Activated CD4-positive, alpha-beta T cell treated with anti-CD3 and anti-CD28 coated beads, Interleukin-2, amount 50 U/mL, for 48 hours (primary cell): Measurements from ENCODE around the gene ACMSD.

ENCODE experiments used
- DNase-seq, 2 experiments: peaks; one replicate each; pipeline ENCODE4 v3.0.0-alpha.2; 2020

The ACMSD gene

DNA sequence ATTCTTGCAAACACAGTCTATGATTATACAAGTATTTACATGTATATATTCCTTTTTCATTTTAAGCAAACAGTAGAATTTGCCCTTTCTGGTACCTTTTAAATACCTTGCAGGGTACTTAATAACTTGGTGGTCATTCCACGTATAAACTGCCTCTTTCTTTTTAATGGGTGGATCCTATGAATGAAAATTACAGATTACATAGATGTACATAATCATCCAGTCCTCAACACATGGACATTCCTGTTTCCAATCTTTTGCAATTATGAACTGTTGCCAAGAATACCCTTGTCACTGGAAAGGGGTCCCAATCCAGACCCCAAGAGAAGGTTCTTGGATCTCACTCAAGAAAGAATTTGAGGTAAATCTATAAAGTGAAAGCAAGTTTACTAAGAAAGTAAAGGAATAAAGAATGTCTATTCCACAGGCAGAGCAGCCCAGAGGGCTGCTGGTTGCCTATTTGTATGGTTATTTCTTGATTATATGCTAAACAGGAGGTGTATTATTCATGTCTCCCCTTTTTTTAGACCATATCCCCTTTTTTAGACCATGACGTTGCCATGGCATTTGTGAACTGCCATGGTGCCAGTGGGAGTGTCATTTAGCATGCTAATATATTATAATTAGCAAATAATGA, 72.5 kb downstream of the ACMSD start:
- DNase-seq: no peak

DNA sequence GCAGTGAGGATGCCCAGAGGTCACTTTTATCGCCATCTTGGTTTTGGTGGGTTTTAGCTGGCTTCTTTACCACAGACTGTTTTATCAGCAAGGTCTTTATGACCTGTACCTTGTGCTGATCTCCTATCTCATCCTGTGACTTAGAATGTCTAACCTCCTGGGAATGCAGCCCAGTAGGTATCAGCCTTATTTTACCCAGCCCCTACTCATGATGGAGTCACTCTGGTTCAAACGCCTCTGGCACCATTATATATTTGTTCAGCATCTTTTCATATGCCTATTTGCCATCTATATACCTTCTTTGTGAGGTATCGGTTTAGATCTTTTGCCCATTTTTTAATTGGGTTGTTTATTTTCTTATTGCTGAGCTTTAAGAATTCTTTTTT, 73.0 kb downstream of the ACMSD start:
- DNase-seq: no peak

DNA sequence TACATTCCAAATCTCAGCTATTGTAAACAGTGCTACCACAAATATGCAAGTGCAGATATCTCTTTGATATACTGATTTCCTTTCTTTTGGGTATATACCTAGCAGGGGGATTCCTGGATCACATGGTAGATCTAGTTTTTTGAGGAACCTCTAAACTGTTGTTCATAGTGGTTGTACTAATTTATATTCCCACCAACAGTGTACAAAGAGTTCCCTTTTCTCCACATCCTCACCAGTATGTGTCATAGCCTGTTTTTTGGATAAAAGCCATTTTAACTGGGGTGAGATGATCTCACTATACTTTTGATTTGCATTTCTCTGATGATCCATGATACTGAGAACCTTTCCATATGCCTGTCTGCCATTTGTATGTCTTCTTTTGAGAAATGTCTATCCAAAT, 73.9 kb downstream of the ACMSD start:
- DNase-seq: no peak

DNA sequence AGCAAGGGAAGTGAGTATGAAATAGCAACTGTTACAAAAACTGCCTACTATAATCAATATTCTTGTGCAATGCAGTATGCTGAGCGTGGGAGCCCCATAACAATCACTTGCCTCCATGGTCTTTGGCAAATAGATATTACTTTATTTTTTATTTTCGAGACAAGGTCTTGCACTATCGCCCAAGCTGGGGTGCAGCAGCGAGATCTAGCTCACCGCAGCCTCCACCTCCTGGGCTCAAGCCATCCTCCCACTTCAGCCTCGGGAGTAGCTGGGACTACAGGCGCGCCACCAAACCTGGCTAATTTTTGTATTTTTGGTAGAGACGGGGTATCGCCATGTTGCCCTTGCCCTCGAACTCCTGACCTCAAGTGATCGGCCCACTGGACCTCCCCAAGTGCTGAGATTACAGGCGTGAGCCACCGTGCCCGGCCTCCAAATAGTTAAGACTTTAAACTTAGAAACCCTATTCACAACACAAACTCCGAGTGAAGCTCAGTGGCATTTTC, 79.0 kb downstream of the ACMSD start:
- peak; percentile 9 to 20 for DNase-seq

DNA sequence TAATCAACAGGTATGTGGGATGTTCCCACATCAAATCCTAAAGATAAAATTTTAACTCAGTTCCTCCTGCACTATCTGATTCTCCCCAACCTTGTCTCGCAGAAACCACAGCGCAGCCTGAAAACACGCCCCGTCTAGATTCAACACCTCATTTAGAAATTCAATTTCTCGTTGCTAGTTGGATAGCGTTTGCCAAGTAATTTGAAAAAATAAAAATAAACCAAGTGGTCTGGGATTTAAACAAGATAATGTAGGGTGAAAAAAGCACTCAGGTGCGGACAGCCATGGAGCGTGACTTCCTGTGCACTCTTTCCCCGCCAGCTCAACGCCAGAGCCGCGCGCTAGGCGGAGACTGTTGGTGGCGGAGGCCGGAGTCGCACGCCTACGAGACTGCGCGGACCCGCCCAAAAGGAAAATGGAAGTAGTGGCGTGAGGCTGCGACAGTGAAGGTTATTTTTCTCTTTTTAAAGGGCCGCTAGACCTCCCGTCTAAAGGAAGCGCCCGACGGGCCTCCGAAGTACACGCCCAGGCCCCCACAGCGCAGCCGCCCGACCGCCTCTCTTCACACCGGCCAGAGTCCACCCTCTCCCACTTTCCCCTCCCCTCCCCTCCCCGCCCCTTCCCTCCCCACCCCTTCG, 79.6 kb downstream of the ACMSD start:
- peak; percentile 84 to 88 for DNase-seq

DNA sequence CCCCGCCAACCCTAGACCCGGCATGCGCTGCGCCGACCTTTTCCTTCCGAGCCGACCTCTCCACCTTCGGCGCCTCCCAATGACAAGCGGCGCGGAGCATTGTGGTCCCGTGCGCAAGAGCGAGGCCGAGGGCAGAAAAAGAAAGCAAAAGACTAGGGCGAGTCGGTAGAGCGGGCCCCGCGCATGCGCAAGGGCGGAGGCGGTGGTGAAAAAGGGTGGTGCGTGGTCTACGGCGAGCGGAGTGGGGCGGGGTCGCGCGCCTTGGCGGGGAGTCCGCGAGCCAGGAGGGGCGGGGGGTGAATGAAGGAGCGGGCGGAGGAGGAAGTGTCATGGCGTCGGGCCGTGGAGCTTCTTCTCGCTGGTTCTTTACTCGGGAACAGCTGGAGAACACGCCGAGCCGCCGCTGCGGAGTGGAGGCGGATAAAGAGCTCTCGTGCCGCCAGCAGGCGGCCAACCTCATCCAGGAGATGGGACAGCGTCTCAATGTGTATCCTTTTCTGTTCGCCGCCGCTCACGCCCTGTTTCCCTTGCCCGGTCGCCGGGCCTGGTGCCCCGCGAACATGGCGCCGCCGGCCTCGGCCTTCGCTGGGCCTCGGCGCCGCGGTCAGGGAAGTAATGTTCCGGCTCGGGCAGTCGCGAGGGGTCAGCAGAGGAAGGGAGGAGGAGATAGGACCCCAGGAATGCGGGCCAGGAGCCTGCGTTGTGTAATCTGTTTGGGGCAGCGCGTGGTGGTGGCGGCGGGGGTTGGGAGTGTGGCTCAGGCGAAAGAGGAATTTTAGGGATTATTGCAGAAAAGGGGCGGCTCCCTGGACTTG, 80.3 kb downstream of the ACMSD start, which contains the start of gene CCNT2:
CCNT2 (plus strand) TSS at position 297 of the 815 bp plus-strand sequence; CDS start at position 330, 33 bp downstream.
- peak; percentile 99 for DNase-seq

DNA sequence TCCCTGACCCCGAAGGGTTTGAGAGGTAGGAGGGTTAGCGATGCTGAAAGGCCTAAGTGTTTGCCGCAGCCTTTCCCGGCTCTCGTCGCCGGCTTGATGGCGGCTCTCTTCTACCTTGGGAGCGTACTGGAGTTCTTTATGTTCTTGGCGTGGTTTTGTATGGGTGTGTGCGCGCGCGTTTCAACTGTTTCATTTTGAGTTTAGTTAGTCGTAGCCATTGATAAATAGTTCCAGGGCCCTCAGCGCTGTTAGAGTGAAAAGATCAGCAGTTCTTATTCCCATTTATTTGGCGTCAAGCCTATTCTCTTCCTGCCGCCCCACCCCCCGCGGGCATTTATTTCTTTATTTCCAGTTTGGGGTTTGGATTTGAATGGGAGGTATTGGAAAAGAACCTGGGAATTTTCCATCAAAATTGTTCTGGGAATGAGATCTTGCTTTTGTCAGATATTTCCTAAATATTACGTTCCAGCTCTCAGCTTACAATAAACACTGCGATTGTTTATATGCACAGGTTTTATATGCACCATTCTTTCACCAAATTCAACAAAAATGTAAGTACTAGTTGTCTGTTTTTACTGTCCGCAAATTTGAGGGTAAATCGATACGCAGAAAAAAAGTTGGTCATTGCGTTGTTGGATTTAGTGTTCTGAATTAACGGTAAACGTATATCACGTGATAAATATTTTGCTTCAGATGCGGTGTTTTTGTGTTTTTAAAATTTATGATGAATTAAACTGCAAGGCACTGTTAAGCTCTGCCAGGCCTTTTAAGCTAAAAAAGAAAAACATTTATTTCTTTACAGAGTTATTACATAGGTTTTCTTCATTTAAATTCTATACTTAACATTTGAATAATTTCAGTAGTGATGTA, 81.2 kb downstream of the ACMSD start:
- DNase-seq: peak; percentile 53 to 60

DNA sequence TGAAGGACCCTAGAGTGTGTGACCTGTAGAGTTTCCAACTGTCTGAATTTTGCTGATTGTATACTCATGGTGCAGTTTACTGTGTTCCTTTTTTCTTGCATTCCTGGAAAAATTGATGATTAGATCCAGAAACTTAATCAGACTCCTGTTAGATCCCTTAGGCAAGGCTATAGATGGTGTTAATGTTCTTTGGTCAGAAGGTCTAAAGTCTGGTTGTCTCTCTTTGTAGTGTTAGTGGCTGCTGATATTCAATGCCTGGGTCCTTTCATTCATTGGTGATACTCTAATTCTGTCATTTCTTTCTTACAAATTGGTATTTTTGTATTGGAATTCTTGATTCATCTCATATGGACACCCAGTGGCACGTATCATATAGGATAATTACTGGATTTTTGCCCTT, 86.5 kb downstream of the ACMSD start:
- no peak for DNase-seq

DNA sequence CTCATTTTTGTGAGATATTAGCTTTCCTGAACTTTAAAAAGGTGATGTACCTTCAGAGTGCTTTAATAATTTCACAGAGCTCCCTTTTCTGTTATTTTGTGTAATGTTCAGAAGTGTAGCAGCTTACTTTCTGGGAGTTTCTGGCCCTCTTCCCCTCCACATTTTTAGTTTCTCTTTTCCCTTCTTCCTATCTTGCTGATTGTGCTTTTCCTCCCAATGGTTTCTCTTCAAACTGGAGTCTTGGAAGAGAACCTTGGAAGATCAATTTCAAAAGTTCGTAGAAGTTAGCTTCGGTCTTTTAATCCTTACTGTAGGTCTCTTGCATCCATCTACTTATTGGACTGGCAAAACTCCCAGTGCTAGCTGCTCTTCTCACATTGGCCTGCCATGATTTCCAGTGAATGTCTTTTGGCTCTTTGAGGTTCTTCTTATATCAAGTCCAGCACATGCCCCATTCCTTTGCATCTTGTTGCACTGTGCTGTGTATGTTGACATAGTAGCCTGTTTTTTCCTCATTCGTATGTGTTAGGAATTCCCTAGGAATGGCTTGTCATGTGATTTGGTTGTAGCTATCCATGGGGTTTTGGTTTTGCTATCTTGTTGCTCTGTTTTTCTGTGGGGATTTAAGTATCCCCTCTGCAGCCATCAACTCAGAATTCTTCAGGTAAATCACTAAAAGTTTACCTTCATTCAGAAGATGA, 88.0 kb downstream of the ACMSD start:
- DNase-seq: no peak

DNA sequence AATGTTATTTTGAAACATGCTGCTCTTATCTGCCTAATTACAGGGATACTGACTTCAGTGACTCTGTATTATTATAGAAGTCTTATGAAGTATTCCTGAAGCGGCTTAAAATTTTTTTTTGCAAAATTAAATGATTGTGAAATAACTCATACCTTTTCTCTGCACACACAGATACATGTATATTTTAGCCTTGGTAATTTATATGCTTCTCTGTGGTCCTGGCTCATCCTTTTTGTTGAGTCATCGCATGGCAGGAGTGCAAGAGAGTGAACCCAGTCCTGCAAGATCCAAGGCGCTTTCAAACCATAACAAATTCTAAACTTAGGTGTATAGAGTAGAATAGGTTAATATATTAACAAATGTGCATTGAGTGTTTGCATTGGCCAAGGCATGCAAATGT, 88.8 kb downstream of the ACMSD start:
- DNase-seq: no peak

DNA sequence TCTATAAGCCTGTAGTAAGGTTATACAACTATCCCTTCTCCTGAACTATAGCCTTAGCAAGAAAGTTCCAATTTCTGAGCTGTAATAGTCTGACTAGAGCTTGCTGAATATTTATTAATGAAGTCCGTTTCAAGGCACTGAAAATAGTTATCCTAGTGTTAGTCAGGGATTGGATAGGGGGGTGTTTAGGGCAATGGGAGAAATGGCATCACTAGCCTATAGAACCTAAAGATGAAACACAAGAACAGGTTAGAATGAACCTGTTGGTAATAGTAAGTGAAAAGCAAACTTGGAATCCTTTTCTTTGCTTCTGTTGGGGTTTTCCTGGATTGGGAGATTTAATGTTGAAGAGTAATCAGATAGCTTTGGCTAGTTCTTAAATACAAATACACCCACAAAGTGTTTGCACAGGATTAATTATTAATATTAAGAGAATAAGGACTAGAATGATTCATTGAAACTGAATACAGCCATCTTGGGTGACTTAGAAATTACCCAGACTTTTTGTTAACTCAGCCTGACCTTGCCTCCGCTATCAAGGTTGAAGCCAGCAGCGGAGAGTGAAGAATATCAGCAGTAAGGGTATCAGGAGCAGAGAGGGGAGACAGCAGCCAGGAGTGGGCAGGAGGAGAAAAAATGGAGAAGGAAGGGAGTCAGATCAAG, 94.6 kb downstream of the ACMSD start:
- DNase-seq: no peak

DNA sequence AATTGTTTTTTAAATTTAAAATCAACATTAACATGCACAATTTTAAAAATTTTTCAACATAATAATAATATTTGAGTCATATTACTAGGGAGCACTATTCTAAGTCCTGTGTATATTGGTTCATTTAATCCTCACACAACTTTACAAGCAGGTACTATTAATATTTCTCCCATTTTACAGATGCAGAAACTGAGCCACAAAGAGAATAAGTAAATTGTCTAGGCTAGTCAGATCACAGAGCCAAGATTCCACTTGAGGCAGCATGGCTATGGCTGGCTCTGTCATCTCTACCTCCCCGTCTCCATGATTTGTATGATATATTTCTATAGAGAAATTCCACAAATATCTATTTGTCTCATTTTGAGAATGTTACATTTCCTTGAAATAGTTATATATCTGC, 95.3 kb downstream of the ACMSD start:
- no peak for DNase-seq

DNA sequence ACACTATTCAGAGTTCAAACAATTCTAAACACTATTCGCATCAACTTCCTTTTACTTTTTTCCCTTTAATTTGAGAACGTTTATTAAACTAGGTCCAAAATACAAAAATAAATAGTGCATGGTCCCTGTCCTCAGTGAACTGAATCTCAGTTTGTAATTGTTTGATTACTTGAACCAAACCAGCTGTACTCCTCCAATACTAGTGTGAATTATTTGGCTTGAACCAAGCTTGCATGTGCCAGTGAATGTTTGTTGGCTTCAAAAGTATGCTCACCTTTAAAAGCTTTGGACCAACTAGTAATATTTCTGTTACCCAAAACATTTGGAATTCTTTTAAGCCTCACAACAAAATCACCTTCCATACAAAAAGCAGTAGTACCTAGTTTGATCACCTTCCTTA, 95.7 kb downstream of the ACMSD start:
- DNase-seq: no peak

DNA sequence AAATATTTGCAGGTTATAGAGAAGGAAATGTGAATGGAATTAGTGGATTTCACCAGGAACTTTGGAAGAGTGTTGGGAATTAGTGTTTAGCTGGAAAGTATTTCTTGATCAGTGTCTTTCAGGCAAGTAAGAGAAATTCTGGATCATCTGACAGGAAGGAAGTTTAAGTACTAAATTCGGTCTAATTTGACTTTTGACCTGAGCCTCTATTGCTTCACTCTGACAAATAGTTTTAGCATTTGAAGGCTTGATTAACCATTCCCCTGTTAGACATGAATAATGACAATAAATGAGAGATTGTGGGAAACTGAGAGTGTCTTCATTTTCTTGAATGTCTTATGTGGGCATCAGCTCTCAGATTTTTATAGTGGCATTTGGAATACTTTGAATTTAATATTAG, 96.2 kb downstream of the ACMSD start:
- no peak for DNase-seq

DNA sequence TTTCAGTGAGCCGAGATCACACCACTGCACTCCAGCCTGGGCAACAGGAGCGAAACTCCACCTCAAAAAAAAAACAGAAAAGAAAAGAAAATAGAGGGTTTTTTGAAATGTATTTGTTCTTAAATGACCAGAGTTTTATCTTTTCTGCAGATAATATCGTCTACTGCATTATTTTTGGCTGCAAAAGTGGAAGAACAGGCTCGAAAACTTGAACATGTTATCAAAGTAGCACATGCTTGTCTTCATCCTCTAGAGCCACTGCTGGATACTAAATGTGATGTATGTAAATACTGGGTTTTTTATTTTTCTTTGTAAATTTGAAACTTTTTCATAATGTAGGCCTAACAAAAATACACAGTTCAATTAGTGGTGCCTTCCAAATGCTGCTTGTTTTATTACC, 98.3 kb downstream of the ACMSD start:
- DNase-seq: no peak

DNA sequence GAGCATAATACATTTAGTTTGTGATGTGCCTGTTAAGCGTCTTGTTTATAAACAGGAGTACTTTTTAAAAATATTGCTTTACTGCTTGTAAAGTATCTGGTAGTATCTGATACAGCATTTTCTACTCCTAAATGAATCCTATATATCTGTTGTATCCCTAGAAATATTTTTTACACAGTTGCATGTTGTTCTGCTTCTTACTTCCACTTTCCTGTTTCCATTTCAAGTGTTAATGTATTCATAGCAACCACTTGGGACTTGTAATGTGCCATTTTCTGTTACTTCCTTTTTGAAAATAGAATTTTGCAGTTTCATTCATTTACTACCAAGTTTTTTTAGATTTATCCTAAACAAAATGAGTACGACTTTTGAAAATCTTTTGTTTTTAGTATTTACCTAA, 105.1 kb downstream of the ACMSD start:
- no peak for DNase-seq

DNA sequence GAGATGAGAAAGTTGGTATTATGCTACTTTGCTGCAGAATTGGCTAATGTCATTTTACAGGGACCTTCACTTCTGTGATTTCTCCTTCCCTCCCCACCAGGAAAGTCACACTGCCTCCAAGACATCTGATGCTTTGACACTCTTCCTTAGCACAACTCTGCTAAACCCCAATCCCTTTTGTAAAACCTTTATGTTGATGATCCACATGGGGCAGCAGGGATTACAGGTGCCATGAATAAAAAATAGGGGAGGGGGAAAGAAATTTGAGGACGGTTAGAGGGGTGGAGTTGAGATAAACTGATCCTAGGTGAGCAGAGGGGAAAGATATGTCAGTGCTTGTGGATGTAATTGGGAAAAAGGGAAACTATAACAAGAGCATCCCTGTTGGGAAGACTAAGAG, 106.6 kb downstream of the ACMSD start:
- DNase-seq: no peak

DNA sequence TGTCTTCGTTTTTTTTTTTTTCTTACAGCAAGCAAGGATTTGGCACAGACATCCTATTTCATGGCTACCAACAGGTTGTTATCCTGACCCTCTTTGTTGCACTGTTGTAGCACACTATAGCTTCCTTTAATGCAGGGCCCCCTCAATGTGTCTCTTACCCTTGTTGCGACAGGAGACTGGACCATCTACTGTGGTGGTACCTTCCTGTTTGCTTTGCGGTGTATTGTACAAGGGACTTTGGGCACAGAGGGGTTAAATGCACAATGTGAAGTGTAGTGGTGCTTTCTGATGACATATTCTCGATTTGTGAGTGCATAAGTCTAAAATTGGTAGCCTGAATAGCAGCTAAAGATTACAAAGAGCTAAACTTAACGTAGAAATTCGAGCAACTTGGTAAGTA, 107.7 kb downstream of the ACMSD start:
- no peak for DNase-seq

DNA sequence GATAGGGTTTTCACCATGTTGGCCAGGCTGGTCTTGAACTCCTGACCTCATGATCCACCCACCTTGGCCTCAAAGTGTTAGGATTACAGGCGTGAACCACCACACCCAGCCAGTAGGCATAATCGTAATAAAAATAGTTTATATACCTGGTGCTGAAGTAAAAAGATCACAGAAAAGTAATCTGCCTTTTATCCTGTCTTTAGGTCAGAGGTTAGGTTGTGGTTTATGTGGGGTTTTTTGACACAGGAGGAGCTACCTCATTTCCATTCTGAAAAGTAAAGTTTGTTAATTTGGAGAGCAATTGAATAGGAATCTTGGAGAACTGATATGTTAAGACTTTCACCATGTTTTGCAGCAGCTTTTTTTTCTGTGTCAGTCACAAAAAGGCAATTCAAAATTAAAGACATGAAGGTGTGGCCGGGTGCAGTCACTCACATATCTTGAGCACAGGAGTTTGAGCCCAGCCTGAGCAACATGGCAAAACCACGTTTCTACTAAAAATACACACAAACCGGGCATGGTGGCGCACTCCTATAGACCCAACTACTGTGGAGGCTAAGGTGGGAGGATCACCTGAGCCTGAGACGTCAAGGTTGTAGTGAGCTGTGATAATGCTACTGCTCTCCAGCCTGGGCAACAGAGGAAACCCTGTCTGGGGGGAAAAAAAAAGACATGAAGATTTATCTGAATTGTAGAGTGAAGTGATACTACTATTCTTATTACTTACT, 111.7 kb downstream of the ACMSD start:
- DNase-seq: no peak

DNA sequence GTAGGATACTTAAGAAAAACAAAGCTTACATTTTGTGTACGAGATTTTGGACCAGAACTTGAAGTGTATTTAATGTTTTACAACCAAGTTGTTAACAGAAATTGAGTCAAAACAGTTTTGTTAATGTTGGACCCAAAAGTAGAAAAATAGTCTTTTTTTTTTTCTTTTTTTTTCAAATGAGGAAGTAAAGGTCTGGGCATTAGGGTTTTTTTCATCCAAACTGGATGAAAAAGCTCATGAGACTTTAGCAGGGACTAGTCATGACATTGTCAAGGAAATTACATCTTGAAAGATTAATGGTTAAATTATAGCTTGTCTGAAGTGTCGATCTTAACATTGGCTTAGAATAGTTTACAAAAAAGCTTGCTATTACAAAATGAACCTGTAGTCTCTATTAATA, 112.5 kb downstream of the ACMSD start:
- no peak for DNase-seq
